Testis (tissue), 3 donors: ENCODE data around the gene FAM3B. TPM values are rescaled to one million over a fixed set of nuclear protein-coding genes. Genes with fewer than 3 reads are reported as not detected.

Experiments used
- DNase-seq: peaks from one replicate; pipeline ENCODE4 v3.0.0-alpha.2; 2019
- H3K27ac ChIP-seq, 2 donors: fragments of 200-600 bp; sonication (generic); one replicate each; pipeline ENCODE4 v1.5.1; 2019
- H3K27me3 ChIP-seq: fragments of 200-600 bp; sonication (generic); one replicate; pipeline ENCODE4 v1.5.1; 2019
- H3K36me3 ChIP-seq: fragments of 200-600 bp; sonication (generic); one replicate; pipeline ENCODE4 v1.5.1; 2017; ENCODE audit warnings: low read depth; ENCODE audit errors: missing control alignments
- H3K4me1 ChIP-seq: fragments of 200-600 bp; sonication (generic); one replicate; pipeline ENCODE4 v1.5.1; 2019
- H3K4me3 ChIP-seq, 2 donors: fragments of 200-600 bp; sonication (generic); one replicate each; pipeline ENCODE4 v1.5.1; 2017 to 2019
- H3K9me3 ChIP-seq: fragments of 200-600 bp; sonication (generic); one replicate; pipeline ENCODE4 v1.5.1; 2017
- POLR2A ChIP-seq: fragments of 450-650 bp; IDR thresholded peaks from one replicate; pipeline ENCODE4 v1.6.1; 2017; ENCODE audit warnings: antibody characterized with exemption, mild to moderate bottlenecking, moderate library complexity
- WGBS, 2 donors: methylation state at CpG; one replicate each; pipeline ENCODE4 v1.1.5; 2018; 5-methylcytosine and 5-hydroxymethylcytosine counted together
- intact Hi-C: fragments of 100-400 bp; cut with DNase I; formaldehyde crosslinking; loops from one replicate; pipeline ENCODE4 v1.15.1; 2023; ENCODE audit warnings: low total_unique reads
- polyA plus RNA-seq: library from polyadenylated mRNA; stranded (reverse); fragments of 350-450 nt; fragmentation: Illumina TruSeq; extraction: RNeasy Lipid Tissue Mini Kit (QIAGEN cat#74804); gene quantifications from one replicate; pipeline ENCODE4 v1.2.3, GENCODE V29; 2014; ENCODE audit warnings: low read depth, low replicate concordance; ENCODE audit not compliant: insufficient read depth
- total RNA-seq, 2 donors: library from RNA; depleted of rRNA; stranded (reverse); fragments of >200 nt; gene quantifications; one replicate each; pipeline ENCODE4 v1.2.3, GENCODE V29; 2016
- TF ChIP-seq, protein P1 (sequence below), 3 experiments: fragments of 450-650 bp in 2 of 3; fragments of 200-600 bp in 1 of 3; sonication (generic) in 1 of 3; IDR thresholded peaks; one replicate each; pipeline ENCODE4 v1.5.1; 2016 to 2019; ENCODE audit warnings: antibody characterized with exemption in 3 of 3, mild to moderate bottlenecking in 2 of 3, moderate library complexity in 1 of 3

The FAM3B gene
- total and polyA plus RNA-seq, 3 donors from 2014 or later: 4.9 to 14.1 (median 9.4) TPM

DNA sequence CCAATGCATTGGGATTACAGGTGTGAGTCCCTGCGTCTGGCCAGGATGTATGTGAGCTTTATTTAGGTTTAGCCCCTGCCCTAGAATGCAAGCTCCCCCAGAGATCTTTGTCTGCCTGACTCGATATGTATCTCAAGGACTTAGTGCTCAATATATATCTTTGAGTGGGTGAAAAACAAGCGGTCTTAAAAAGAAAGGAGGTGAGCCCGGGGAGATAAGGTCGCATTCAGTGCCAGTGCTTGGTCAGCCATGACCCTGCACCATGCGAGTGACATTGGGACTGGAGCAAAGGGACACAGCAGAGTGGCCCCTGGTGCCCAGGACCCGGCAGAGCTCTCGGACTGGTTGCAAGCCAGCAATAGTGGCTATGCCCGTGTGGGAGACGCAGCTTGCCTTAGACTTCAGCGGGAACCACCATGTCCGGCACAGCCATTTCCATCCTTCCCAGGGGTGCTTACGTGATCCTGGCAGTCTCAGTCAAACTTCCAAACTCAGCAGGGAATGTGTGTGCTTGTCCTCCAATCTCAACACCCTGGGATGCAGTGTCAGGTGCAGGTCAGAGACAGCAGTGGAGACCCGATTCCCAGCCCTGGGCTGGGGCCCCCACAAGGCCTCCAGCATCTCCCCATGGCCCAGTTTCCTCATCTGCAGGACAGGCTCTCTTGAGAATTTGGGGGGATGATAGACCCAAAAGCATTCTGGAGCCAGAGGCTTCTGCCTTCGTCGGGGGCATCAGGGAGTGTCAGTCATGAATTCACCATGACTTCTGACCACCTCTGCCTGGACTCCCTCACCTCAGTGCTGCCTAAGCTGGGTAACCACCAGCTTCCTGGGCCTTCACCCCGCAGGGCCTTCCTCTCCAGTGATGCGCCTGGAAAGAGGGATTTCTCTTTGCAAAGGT lies 47.0 kb downstream of the FAM3B start:
- DNase-seq: no peak
- Histone ChIP-seq H3K4me3 (no peak overlapping the region), H3K4me1 (peaks cover under 1% of the 10 kb centered on the region), H3K9me3 (no peaks in the 10 kb centered on the region), H3K27ac (no peak overlapping the region), H3K27me3 (no peaks in the 10 kb centered on the region), H3K36me3 (no peaks in the 10 kb centered on the region)
- WGBS, 2 donors: 97% methylated on average over 17 to 18 of the region's 18 CpGs
- no peak for TF ChIP-seq POLR2A
- TF ChIP-seq, protein P1, sequence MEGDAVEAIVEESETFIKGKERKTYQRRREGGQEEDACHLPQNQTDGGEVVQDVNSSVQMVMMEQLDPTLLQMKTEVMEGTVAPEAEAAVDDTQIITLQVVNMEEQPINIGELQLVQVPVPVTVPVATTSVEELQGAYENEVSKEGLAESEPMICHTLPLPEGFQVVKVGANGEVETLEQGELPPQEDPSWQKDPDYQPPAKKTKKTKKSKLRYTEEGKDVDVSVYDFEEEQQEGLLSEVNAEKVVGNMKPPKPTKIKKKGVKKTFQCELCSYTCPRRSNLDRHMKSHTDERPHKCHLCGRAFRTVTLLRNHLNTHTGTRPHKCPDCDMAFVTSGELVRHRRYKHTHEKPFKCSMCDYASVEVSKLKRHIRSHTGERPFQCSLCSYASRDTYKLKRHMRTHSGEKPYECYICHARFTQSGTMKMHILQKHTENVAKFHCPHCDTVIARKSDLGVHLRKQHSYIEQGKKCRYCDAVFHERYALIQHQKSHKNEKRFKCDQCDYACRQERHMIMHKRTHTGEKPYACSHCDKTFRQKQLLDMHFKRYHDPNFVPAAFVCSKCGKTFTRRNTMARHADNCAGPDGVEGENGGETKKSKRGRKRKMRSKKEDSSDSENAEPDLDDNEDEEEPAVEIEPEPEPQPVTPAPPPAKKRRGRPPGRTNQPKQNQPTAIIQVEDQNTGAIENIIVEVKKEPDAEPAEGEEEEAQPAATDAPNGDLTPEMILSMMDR (IDR thresholded peaks at IDR 0.05): no peak
- intact Hi-C loops: no loop called here

DNA sequence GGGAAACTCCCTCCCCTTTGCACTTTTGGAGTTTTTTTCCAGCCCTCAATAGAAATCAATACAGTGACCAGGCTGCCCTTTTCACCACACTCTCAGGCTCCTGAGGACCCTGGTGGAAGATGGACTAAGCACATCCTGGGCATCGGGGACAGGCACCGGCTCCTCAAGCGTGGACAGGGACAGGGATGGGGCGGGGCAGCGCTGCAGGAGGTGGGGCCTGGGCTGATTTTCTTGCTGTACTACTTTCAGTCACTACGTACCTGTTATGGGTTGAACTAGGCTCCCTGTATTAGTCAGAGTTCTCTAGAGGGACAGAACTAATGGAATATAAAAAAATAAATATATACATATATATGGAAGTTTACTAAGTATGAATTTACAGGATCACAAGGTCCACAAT lies 47.7 kb downstream of the FAM3B start:
- no peak for DNase-seq
- no peak overlapping the region for H3K27ac ChIP-seq
- TF ChIP-seq, protein P1 (IDR thresholded peaks at IDR 0.05): no peak
- no peak for TF ChIP-seq POLR2A
- H3K9me3 ChIP-seq: no peaks in the 10 kb centered on the region
- no peaks in the 10 kb centered on the region for H3K27me3 ChIP-seq
- no peak overlapping the region for H3K4me3 ChIP-seq
- 87 to 98% methylated on average over 6 of the region's 6 CpGs for WGBS, 2 donors
- no peaks in the 10 kb centered on the region for H3K36me3 ChIP-seq
- H3K4me1 ChIP-seq: peaks cover 8% of the 10 kb centered on the region
- intact Hi-C loops: no loop called here

DNA sequence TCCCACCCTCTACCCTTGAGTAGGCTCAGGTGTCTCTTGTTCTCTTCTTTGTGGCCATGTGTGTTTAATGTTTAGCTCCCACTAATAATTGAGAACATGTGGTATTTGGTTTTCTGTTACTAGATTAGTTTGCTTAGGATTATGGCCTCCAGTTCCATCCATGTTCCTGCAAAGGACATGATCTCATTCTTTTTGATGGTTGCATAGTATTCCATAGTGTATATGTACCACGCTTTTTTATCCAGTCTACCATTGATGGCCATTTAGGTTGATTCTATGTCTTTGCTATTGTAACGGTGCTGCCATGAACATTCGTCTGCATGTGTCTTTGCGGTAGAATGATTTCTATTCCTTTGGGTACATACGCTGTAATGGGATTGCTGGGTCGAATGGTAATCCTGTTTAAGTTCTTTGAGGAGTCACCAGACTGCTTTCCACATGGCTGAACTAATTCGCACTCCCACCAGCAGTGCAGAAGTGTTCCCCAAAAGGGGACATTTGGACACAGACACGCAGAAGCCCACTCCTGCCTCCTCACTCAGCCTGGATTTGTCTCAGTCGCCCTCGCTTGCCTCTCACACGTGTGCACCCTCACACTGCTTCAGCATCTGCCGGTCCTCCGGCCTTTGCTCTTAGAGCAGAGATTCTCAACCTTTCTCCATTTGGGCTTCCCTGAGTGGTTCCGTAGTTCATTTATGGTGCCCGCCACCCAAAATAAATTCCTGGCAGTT lies 48.9 kb downstream of the FAM3B start:
- no peaks in the 10 kb centered on the region for H3K27me3 ChIP-seq
- no peak overlapping the region for H3K27ac ChIP-seq
- intact Hi-C loops: no loop called here
- H3K4me3 ChIP-seq: no peak overlapping the region
- DNase-seq: no peak
- TF ChIP-seq, protein P1 (IDR thresholded peaks at IDR 0.05): no peak
- TF ChIP-seq POLR2A: no peak
- 95% methylated on average over 15 of the region's 15 CpGs for WGBS, 2 donors
- peaks cover 9% of the 10 kb centered on the region for H3K4me1 ChIP-seq
- H3K36me3 ChIP-seq: no peaks in the 10 kb centered on the region
- no peaks in the 10 kb centered on the region for H3K9me3 ChIP-seq

DNA sequence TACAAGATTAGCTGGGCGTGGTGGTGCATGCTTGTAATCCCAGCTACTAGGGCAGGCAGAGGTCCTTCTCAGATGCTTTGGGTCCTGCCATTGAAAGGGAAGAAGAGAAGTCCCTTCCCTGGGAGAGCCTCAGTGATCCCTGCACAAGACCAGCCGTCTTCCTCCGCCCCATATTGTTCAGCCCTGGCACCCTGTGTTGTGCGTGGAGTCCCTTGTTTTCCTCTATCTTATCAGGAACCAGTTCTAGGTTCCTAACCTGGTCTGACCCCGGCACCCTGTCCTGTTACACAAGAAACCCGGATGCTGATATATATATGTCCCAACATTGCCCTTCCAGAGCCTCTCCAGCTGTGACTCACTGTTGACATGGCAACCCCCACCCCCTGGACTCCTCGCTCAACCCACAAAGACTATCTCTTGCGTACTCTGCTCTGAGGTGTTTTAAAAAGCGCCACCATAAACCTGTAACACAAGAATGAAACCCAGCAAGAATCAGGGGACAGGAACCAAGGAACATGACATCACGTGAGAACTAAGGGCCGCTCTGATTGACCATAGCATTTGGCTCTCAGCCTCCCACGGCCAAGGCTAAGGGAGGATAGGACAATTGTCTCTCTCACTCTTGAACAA lies 50.0 kb downstream of the FAM3B start:
- intact Hi-C loops: no loop called here
- no peaks in the 10 kb centered on the region for H3K27me3 ChIP-seq
- H3K4me1 ChIP-seq: peaks cover 9% of the 10 kb centered on the region
- no peak overlapping the region for H3K27ac ChIP-seq
- no peak for TF ChIP-seq POLR2A
- TF ChIP-seq, protein P1 (IDR thresholded peaks at IDR 0.05): no peak
- no peak overlapping the region for H3K4me3 ChIP-seq
- no peak for DNase-seq
- 85 to 91% methylated on average over 12 of the region's 12 CpGs for WGBS, 2 donors
- no peaks in the 10 kb centered on the region for H3K9me3 ChIP-seq
- no peaks in the 10 kb centered on the region for H3K36me3 ChIP-seq
